Neural cell (in vitro differentiated cells): Measurements from ENCODE around the gene POLR3B.

Experiments
- CTCF ChIP-seq: fragments of 450-650 bp; IDR thresholded peaks from 2 replicates; pipeline ENCODE4 v1.5.1; 2014; ENCODE audit warnings: antibody characterized with exemption, mild to moderate bottlenecking, moderate library complexity; ENCODE audit not compliant: poor library complexity, severe bottlenecking
- EP300 ChIP-seq: fragments of 450-650 bp; conservative IDR thresholded peaks from 2 replicates; pipeline ENCODE4 v1.6.1; 2014; ENCODE audit warnings: antibody characterized with exemption, mild to moderate bottlenecking, moderate library complexity; ENCODE audit not compliant: poor library complexity, severe bottlenecking
- EZH2 ChIP-seq: fragments of 200-600, 300-800 bp; shearing (Covaris generic), sonication (generic); IDR thresholded peaks from 2 replicates; pipeline ENCODE4 v1.6.1; 2014; ENCODE audit warnings: antibody characterized with exemption, low read length, borderline replicate concordance, mild to moderate bottlenecking; ENCODE audit not compliant: insufficient read depth, poor library complexity, severe bottlenecking
- POLR2AphosphoS5 ChIP-seq: IDR thresholded peaks from 2 replicates; pipeline ENCODE4 v1.6.1; 2012
- RAD21 ChIP-seq: fragments of 450-650 bp; conservative IDR thresholded peaks from 2 replicates; pipeline ENCODE4 v1.6.1; 2014; ENCODE audit warnings: antibody characterized with exemption, mild to moderate bottlenecking, moderate library complexity
- SMC3 ChIP-seq: fragments of 450-650 bp; conservative IDR thresholded peaks from 2 replicates; pipeline ENCODE4 v1.6.1; 2014; ENCODE audit warnings: antibody characterized with exemption, mild to moderate bottlenecking, moderate library complexity; ENCODE audit not compliant: poor library complexity

DNA sequence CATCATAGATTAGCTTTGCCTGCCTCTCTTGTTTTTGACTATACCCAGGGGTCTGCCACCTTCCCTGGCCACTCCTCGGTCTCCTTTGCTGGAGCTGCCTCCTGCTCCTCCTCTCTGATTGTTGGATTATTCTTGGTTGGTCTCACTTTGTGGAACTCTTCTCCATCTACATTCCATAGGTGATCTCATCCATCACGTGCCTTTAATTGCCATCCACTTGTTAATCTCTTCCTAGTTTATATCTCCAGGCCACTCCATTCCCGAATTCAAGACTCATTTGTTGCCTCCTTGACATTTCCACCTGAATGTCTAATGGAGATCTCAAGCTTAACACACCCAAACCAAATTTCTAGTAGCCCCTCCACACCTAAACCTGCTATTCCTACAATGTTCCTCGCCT is 5.4 kb downstream of the POLR3B start:
- TF ChIP-seq CTCF (no peak), EZH2 (no peak), SMC3 (no peak), EP300 (no peak), POLR2AphosphoS5 (no peak), RAD21 (no peak)
